ENCODE measurements around the gene MLLT1. TPM values are rescaled to one million over a fixed set of nuclear protein-coding genes. Genes with fewer than 3 reads are reported as not detected.

The MLLT1 gene
- total and polyA plus RNA-seq, 2 of the 8 experiments (the other 6 are each of a cell fraction or from before 2014, with no cell fraction given), result 18.8 to 45.1 TPM

GRCh38 chr19:6223461-6224307 lies 56.1 kb downstream of the MLLT1 start:
- no peak overlapping the region; the same call in 1 of the 2 replicates for H2BK5ac ChIP-seq (ENCODE audit: low read depth, low read length)
- no peak overlapping the region for H2BK120ac ChIP-seq (replicated peaks; ENCODE audit: low read depth, low read length)
- H3K79me1 ChIP-seq (ENCODE audit: low read depth, low read length), result peaks cover 10% of the 10 kb centered on the region
- ChIA-PET POLR2A (ENCODE audit: partially characterized antibody) (interaction anchor here (1.3 kb wide), 1 partner anchor 11 kb away, joined by 3 read pairs; no protein-coding TSS in a partner anchor), CTCF (ENCODE audit: partially characterized antibody) (interaction anchor here (1.0 to 3.0 kb wide), 4 partner anchors 9 to 144 kb away, joined by 3 to 16 read pairs (median 4); no protein-coding TSS in a partner anchor)
- H2BK15ac ChIP-seq (ENCODE audit: low read length), result no peak overlapping the region
- peak overlapping the region; percentile 57; the same call in 1 of the 2 replicates for H4K8ac ChIP-seq (ENCODE audit: extremely low read depth, insufficient read depth, low read length)
- H3K23me2 ChIP-seq (ENCODE audit: low read depth, low read length), result no peaks in the 10 kb centered on the region
- no peak overlapping the region for H3K14ac ChIP-seq (ENCODE audit: insufficient read length)
- H3K36me3 ChIP-seq (ENCODE audit: control insufficient read depth in 2 of 4, insufficient read depth in 4 of 4, low read length in 3 of 4), result peaks cover 10 to 23% (median 12%) of the 10 kb centered on the region in 4 experiments; a peak in 5 of 8 replicates
- no peak overlapping the region for H3K9ac ChIP-seq (replicated peaks in 1 of 4; ENCODE audit: extremely low read depth in 1 of 4, low read depth in 3 of 4, low read length in 3 of 4)
- H4K5ac ChIP-seq (ENCODE audit: insufficient read length, low read depth, low read length), result no peak overlapping the region
- H3K27me3 ChIP-seq (replicated peaks in 1 of 4; ENCODE audit: control insufficient read depth in 3 of 4, extremely low read depth in 1 of 4, insufficient read depth in 3 of 4, low read length in 3 of 4), result no peaks in the 10 kb centered on the region; a peak in 1 of 7 replicates
- no peak overlapping the region for H3K4me3 ChIP-seq (ENCODE audit: extremely low read depth in 1 of 4, insufficient read depth in 2 of 4, low read depth in 3 of 4, low read length in 4 of 4)
- H3K27ac ChIP-seq (ENCODE audit: low read depth, low read length), result no peak overlapping the region
- H3K4ac ChIP-seq (replicated peaks; ENCODE audit: insufficient read length, low read depth, low read length), result no peak overlapping the region
- 91% methylated on average over 18 of the region's 18 CpGs; no CpG with 5 or more reads in 1 of the 2 experiments for WGBS, 2 experiments (ENCODE audit: extremely low coverage in 1 of 2, insufficient coverage in 1 of 2, insufficient read length in 1 of 2, insufficient replicate concordance in 2 of 2, low coverage in 1 of 2, low lambda C conversion rate in 2 of 2, missing lambda C conversion rate in 1 of 2)
- no peak overlapping the region for H2BK20ac ChIP-seq (ENCODE audit: low read length)
- H2AFZ ChIP-seq (ENCODE audit: low read length), result no peak overlapping the region
- H3K18ac ChIP-seq (ENCODE audit: extremely low read depth, low read length), result no peak overlapping the region
- H2AK5ac ChIP-seq (ENCODE audit: low read depth, low read length), result no peak overlapping the region
- no peak overlapping the region for H4K91ac ChIP-seq (replicated peaks; ENCODE audit: insufficient read length, low read length)
- no peak overlapping the region for H3K4me2 ChIP-seq (ENCODE audit: insufficient read depth in 1 of 2, low read depth in 2 of 2, low read length in 2 of 2)
- peaks cover 0 to 6% of the 10 kb centered on the region in 2 experiments; a peak in 1 of 4 replicates for H3K79me2 ChIP-seq (ENCODE audit: control insufficient read depth in 1 of 2, insufficient read depth in 2 of 2, low read length in 2 of 2)
- no peak overlapping the region for H2BK12ac ChIP-seq (ENCODE audit: low read depth, low read length)
- H3K56ac ChIP-seq (replicated peaks; ENCODE audit: insufficient read length, low read depth, low read length), result no peak overlapping the region
- H4K20me1 ChIP-seq (replicated peaks in 1 of 2; ENCODE audit: control insufficient read depth in 1 of 2, insufficient read depth in 2 of 2, low read length in 2 of 2), result peaks cover 11 to 26% of the 10 kb centered on the region in 2 experiments
- no peak for FAIRE-seq
- no peaks in the 10 kb centered on the region; a peak in 1 of 7 replicates for H3K4me1 ChIP-seq (replicated peaks in 1 of 4; ENCODE audit: control insufficient read depth in 3 of 4, insufficient read depth in 4 of 4, low read length in 3 of 4)
- no peak for DNase-seq (ENCODE audit: low read depth in 1 of 2, low spot score in 2 of 2)
- H3K9me3 ChIP-seq (ENCODE audit: insufficient read depth in 2 of 2, low read depth in 1 of 2, low read length in 1 of 2), result no peaks in the 10 kb centered on the region
- no peak overlapping the region for H3K23ac ChIP-seq (ENCODE audit: insufficient read length)
- TF ChIP-seq MAFK (IDR thresholded peaks at IDR 0.05; ENCODE audit: low read depth, low read length), result no peak
- TF ChIP-seq TAF1 (IDR thresholded peaks at IDR 0.05; ENCODE audit: low read depth, low read length), result no peak
- no peak for TF ChIP-seq RXRA (IDR thresholded peaks at IDR 0.05; ENCODE audit: insufficient read depth, low read depth, low read length)
- TF ChIP-seq RNF2 (IDR thresholded peaks at IDR 0.05; ENCODE audit: borderline replicate concordance, low read depth, low read length, missing control alignments, poor library complexity, severe bottlenecking), result no peak
- TF ChIP-seq NANOG (IDR thresholded peaks at IDR 0.05; ENCODE audit: insufficient read depth, low read depth, low read length, poor library complexity, severe bottlenecking), result no peak
- no peak for TF ChIP-seq TBP (IDR thresholded peaks at IDR 0.05; ENCODE audit: low read depth, low read length)
- no peak for TF ChIP-seq EP300 (IDR thresholded peaks at IDR 0.05; ENCODE audit: borderline replicate concordance in 1 of 2, low read depth in 2 of 2, low read length in 2 of 2)
- TF ChIP-seq CTCF (IDR thresholded peaks at IDR 0.05; ENCODE audit: control extremely low read depth in 1 of 3, insufficient read depth in 1 of 3, low read depth in 1 of 3, low read length in 3 of 3), result no peak
